ENCODE results near the gene CUEDC1.
"Not testable (repeated sequence)": the region's sequence is repeated elsewhere in the genome, so short reads cannot be mapped to it uniquely, and the experiment has no call there.

The CUEDC1 gene

DNA sequence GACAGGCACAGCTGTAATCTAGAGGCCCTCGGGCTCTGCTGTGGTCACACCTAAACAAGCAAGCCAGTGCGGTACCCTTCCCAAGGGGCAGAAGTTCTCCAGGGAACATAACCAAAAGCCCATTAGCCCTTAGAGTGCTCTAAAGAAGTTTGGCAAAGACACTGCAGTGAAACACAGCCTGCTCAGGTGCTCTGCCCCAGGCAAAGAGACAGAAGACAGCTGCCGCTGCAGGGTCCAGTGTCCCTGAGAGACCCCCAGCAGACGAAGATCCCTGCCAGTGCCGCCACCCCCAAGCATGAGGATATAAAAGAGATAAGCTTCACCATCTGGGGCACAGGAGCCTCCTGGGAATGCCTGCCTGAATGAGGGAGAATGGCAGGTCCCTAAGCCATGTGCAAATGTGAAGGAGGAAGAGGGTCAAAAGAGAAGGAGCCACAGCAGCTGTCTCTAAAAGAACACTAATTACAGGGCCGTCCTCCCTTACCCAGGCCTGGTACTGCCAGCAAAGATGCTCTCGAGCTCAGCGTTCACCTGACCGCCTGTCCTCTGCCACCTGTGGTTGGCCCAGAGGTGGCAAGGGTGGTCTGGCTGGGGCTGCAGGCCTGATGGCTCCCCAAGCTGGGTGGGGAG lies 29.7 kb downstream of the CUEDC1 start:
- DNase-seq = no peak
- intact Hi-C loops (cut with DNase I) = no loop called here

DNA sequence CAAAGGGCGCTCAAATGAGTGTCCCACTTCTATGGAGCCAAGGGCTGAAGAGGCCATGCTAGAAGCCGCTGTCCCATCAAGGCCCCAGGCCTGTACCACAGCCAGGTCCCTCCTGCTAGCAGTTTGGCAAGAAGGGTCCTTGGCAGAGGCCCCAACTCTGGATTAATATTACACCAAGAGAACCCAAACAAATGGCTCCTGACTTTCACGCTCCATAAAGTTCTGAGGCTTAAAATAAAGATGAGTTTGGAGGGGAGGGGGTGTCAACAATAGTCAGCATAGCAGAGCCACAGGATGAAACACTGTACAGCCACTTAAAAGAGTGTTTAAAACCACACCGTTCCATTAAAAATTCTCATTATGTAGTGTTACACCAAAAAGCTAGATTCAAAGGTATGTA lies 30.5 kb downstream of the CUEDC1 start:
- intact Hi-C loops (cut with DNase I) = no loop called here
- peak in 1 of 42 donors; percentile 65 for DNase-seq

DNA sequence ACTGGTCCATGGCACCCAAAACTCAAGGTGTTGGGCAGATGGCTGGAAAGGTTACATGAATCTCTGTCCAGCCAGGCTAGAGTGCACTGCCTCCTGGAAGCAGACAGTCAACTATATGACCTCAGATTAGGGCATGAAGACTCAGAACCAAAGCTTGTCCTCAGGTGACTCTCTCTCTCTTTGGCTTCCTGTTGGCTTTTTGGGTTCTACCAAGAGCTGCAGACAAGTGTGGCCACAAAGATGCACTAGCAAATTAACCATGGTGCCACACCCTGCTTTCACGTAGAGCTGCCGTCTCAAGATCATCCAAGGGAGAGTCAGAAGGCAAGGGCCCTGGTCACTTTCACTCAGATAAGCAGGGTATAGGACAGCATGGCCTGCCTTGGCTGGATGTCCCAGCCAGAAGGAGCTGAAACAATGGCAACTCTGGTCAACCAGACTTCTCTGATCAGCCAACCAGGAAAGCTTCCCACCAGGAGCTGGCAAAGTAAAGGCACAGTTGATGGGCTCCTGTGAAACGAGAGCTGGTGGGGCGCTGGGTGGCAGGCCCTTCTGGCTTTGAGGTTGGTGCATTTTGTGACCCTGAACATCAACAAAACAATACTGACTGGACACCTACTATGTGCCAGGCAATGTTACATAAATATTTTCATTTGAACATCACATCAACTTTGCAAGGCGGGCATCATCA lies 31.9 kb downstream of the CUEDC1 start:
- DNase-seq = no peak
- intact Hi-C loops (cut with DNase I) = no loop called here

DNA sequence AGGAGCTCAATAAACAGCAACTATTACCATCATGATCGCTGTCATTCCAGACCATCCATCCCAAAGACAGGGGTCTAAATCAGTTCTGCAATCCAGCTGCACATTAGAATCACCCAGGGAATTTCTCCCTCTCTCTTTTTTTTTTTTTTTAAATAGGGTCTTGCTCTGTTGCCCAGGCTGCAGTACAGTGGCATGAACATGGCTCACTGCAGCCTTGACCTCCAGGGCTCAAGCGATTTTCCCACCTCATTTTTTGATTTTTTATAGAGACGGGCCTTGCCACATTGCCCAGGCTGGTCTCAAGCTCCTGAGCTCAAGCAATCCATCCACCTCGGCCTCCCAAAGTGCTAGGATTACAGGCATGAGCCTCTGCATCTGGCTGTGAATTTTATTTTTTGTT lies 32.5 kb downstream of the CUEDC1 start:
- intact Hi-C loops (cut with DNase I); DNase-seq: not testable (repeated sequence)

DNA sequence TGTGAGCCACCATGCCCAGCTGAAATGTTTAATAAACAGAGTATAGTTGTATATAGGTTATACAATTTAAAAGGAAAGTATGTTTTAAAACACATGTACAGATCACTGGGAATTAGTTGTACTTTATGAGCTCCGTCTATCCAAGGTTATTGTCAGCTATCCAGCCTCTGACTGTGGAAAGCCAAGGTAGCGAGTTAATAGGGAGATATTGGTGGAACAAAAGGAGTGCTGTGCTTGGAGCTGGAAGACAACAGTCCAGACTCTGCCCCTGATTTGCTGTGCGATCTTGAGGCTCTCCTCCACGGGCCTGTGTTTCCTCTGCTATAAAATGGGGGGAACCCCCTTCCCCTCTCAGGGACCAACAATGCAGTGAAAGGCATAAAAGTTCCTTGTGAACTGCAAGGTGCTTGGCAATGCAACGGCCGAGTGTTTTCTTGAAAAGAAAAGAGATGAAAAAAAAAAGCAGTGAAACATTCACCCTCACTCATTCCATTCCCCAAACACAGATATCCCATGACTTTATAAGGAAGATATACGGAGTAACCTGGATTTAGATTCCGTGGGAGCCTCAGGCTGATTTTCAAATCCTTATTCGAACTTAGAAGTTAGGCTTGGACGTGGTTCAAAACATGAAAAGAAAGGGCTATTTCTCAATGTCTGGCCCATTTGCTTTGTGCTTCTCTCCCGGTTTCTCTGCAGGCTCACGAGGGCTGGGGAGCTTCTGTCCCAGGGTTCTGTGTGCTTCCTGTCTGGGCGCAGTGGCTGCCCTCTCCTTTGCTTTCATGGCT lies 34.1 kb downstream of the CUEDC1 start:
- intact Hi-C loops (cut with DNase I) = no loop called here
- peak in 15 of 42 donors; percentile 35 to 73 (median 59) for DNase-seq

DNA sequence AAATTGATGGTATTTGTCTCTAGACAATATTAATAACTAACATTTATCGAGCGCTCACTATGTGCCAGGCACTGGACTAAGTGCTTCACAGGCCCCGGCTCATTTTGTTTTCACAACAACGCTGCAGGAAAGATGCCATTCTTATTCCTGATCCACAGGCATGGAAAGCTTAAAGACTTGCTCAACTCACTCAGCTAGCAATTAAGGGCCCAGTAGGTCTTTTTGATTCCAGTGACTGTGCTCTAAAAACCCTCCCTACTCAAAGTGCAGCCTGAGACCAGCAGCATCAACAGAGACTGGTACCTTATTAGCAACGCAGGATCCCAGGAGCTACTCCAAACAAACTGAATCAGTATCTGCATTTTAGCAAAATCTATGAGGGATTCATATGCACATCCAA lies 35.3 kb downstream of the CUEDC1 start:
- intact Hi-C loops (cut with DNase I) = no loop called here

DNA sequence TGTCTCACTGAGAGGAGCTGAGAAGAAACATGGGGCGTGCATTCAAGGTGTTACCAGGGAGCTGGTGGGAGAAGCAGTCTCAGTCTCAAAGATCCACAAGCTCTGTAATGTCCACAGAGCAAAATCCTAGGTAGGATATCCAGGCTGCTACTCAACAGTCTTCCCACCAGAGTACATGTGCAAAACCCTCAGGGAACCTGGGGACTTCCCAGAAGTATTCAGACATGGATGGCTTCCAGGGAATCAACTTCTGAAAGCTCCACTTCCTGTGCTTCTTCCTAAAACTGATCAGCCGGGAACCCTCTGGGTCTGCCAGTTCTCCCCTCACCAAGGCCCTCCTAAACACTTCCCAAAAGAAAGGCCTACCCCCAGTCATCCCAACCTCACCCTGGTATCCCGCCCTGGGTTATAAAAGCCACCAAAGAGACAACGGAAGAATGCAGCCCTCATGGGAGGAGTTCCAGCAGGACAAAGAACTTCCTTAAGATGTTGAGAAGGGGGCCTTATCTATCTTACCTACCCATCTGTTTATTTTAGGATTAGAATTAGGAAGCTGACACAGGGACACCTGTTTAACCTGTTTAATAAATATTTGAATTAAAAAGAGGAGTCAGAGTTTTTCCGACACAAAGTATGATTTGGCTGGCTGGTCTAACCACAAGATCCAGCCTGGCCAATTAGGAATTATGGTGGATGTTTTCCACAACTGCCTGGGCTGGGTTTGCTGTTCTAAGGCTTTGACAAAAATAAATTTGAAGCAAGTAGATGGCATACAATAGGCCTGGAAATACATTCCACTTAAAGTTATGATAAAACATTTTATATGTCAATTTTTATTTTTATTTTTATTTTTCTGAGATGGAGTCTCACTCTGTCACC lies 37.0 kb downstream of the CUEDC1 start:
- no peak for DNase-seq
- intact Hi-C loops (cut with DNase I) = no loop called here

More for the DNA sequence above, 35.3 kb downstream of the CUEDC1 start:
- no peak for DNase-seq

DNA sequence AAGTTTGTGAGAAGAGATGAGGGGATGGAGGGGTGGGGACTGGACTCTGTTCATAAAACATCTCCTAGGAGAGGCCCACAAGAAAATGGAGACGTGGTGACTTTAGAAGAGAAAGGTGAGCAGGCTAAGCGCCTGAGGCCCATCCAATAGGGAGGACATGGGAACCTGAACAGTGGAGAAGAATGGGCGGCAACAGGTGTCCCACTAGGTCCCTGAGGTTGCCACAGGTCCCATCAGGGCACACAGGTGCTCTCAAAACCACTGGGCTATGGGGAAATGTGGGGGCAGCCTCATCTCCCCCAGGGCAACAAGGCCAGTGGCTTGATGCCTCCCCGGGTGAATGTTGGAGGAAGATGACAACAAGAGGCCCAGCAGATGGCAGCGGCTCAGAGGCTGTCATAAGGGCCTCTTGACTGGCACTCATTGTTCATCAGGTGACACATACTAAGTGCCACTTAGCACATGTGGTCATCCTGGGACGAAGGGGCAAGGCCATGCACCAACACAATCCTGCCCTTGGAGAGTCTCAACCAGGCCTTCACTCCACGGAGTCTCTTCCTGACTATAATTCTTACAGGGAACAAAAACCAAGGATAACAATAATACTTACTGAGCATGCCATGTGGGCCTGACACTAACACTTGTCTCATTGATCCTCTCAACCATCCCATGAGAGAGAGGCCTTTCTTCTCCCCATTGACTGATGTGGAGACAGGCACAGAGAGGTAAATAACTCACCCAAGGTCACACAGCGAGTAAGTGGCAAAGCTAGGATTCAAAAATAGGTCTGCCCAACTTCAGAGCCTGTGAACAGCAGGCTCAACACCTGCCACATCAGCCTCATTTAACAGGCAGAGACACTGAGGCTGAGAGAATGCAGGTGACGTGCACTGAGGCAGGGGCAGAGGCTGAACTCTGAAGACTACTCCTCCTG lies 38.0 kb downstream of the CUEDC1 start:
- DNase-seq = peak in 27 of 42 donors; percentile 41 to 86 (median 69)
- intact Hi-C loops (cut with DNase I) = no loop called here

DNA sequence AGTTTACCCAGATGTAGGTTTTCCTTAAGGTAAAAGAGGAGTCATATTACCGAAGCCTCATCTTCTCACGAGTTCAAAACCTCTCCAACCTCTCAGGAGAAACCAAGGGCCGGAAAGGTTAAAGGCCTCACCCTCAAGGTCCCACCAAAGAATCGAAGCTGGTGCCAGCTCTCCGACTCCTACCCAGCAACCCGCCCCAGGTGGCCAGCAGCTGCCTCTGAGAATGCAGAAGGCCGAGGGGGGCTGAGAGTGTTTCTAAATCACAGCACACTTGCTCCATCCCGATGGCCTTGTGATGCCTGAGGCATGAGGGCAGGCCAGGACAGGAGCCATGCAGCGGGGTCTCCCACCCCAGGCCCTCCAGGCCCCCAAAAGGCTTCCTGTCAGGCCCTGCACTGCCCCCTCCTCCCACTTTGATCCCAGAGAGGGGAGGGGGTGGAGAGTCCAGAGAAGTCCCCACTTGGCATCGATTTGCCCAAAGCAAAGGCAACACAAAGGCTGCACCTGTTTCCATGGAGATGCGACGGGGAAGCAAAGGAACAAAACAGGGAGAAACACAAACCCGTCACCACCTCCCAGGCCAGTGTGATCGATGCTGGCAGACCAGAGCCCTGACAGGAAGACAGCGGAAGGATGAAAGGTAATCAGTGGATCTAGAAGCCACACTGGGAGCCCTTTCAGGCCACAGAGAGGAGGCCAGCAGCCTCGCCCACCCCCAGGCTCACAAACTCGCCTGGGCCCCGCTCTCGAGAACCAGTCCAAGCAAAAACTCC lies 39.0 kb downstream of the CUEDC1 start:
- DNase-seq = peak in 16 of 42 donors; percentile 32 to 72 (median 58)
- intact Hi-C loops (cut with DNase I) = no loop called here

DNA sequence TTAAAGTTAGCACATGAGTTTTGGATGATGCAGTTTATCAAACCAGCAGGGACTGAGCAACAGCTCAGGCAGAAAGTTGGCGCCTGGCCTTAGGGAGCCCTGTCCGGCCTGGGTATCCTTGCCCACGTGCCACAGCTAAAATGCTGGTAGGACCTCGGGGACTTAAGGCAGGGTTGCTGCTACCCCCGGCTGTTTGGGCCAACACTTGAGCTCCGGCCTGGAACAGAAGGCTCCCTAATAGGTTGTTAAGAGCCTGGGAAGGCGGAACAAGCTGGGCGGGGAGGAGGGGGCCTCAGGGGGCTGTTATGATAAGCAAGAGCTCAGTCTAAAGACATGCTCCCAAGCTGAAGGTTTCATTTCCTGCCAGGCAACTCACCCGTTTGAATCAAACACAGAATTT lies 39.7 kb downstream of the CUEDC1 start:
- peak in 2 of 42 donors; percentile 53 to 59 for DNase-seq
- intact Hi-C loops (cut with DNase I) = no loop called here

DNA sequence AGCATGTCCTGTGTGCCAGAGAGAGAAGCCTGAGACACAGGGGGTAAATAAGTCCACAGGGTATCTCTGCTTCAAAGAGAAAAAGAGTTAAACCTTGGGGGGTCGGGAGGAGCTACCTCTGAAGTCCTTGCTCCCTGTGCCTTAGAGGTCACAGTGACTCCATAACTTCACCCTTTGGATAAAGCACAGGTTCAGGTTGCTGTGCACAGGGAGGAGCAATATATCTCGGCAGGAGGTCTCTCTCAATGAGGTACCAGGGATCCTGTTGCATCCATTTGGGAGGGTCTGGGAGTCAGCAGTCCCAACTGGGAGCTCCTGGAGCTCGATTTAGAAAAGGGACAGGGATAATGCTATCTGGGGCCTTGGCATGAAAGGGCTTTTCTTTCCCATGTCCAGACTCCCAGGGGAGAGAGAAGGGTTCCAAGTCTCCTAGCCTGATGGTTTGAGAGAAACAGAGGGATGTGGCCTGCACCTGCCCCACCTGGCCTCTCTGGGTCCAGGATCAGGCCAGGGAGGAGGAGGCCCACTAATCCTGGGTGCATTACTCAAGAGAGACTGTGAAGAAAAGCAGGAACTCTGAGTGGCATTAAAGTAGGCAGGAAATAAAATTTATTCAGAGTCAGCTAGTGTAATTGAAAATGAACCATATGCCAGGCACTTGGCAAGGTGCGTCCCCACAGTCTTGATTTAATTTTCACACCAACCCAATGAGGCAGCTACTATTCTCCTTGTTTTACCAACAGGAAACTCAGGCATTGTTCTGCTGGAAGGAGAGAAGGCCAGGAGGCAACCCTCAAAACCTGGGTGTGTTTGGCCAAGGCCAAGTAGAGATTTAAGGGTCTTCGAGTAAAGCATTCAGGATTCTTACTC lies 40.7 kb downstream of the CUEDC1 start:
- intact Hi-C loops (cut with DNase I) = no loop called here
- no peak for DNase-seq

DNA sequence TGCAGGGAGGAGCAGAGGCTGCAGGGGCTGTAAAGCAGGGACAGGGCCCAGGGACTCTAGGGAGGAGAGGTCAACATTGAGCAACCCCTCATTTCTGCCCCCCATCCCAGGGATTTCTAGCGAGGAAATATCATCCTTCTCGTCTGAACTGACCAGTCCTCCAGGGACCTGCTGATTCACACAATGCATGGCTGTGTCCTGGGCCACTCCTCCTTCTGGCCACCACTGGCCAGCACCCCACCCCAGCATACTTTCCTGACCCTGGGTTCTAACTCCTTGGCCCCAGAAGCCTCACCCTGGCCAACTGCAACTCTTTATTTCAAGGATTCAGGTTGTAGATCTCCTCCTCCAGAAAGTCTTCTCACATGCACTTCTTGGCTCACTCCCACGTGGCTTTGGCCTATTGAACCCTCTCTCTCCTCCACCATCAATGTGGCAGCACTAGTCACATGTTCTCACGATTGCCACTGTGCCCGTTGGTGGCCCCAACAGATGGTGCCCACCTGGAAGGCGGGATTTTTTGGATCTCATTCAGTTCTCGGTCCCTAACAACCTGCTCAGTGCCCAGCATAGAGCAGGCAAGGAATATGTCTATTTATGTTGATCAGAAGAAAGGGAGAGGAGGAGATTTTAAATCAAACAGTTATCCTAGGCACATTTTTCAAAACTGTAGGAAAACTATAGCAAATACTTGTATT lies 41.5 kb downstream of the CUEDC1 start:
- intact Hi-C loops (cut with DNase I) = no loop called here

DNA sequence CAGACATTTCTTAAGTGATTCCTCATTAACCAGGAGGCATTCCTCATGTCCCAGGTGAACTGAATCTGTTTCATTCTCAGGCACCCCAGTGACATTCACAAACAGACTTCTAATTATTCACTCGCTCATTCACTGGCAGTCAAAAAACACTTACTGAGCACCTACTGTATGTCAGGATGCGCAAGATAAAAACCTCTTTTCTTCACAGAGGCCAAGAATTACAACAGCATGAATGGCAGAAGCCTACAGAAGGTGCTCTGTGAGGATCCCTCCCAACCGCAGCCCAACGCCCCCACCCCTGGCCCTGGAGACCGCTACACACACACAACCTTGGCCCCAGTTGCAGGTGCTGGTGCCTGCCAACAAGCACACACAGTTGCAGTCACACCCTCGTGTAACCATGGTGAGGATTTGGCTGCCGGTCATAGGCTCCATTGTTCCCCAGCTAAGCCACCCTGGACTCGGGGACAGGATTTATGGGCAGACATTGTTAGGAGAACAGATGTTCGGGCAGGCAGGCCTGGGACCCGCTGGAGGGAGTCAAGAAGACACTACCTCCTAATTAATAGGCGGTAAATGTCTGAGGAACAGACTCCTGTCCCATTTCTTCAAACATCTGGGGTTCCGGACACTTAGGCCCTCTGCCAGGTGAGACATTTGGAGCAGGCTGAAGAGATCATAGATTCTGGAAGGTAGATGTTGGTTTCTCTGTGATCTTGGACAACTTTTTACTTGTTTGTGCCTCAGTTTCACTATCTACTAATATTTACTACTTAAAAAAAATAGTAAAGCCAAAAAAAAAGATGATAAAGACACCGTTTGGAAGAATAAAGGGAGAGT lies 43.2 kb downstream of the CUEDC1 start:
- DNase-seq = peak; percentile 80 to 97 (median 92)
- intact Hi-C loops (cut with DNase I) = no loop called here

More for the DNA sequence above, 41.5 kb downstream of the CUEDC1 start:
- peak in 3 of 42 donors; percentile 46 to 67 (median 57) for DNase-seq

DNA sequence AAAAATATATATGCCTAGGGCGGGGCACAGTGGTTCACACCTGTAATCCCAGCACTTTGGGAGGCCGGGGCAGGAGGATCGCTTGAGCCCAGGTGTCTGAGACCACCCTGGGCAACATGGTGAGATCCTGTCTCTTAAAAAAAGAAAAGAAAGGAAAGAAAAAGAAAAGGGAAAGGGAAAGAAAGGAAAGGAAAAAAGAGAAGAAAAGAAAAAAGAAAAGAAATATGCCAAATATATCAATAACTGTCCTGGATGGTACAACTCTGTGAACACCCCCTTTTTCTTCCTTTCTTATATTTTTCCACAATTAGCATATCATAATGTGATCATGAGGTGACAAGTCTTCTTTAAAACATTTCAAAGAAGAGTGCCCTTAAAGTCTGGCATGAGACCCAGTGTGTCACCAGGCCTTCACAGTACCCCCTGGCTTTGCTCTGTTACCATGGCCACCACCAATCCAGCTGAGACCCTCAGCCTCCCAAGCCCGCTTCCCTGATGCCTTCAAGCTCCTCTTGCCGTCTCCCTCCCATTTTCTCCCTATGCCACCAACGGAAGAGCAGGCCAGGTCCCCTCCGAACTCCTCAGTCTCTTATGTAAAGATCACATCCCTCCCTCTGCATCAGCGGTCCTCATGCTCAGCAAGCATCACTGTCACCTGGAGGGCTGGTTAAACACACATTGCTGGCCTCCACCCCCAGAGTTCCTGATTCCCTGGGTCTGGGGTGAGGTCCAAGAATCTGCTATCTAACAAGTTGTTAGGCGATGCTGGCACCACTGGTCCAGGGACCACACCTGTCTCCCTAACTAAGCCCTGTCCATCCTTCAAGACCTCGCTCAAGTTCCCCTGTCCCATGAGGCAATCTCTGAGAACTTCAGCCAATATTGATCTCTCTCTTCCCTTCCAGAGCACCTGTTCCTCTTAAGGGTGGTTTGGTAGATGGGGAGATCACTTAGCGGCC lies 44.5 kb downstream of the CUEDC1 start:
- intact Hi-C loops (cut with DNase I) = no loop called here
- DNase-seq = no peak

All from head of caudate nucleus (tissue), 42 donors.